Bronchial epithelial cell (primary cell): ENCODE data around the gene HAUS8. TPM values are rescaled to one million over a fixed set of nuclear protein-coding genes. Genes with fewer than 3 reads are reported as not detected.
"Not testable (repeated sequence)": the region's sequence is repeated elsewhere in the genome, so short reads cannot be mapped to it uniquely, and the experiment has no call there.

Source experiments
- DNase-seq: peaks from one replicate; pipeline ENCODE4 v3.0.0-alpha.2; 2010; ENCODE audit warnings: low read depth
- FAIRE-seq: peaks from 2 replicates; lab custom pipeline; 2011; peaks lifted over from hg19 to GRCh38; lab: Jason Lieb, UNC
- H3K27me3 ChIP-seq: 2 replicates; pipeline ENCODE4 v1.5.1; 2011; ENCODE audit warnings: low read length; ENCODE audit not compliant: control insufficient read depth, insufficient read depth
- H3K36me3 ChIP-seq: 2 replicates; pipeline ENCODE4 v1.5.1; 2011; ENCODE audit warnings: low read length; ENCODE audit not compliant: control insufficient read depth, insufficient read depth
- H3K4me3 ChIP-seq: 2 replicates; pipeline ENCODE4 v1.5.1; 2011; ENCODE audit warnings: mild to moderate bottlenecking, low read depth, low read length, control low read depth
- total RNA-seq: library from RNA; depleted of rRNA; stranded (reverse); fragments of >200 nt; gene quantifications from 2 replicates; pipeline ENCODE4 v1.2.1, GENCODE V29; 2014
- TF ChIP-seq, protein P1 (sequence below): IDR thresholded peaks from 2 replicates; pipeline ENCODE4 v1.5.1; 2011; ENCODE audit warnings: mild to moderate bottlenecking, moderate library complexity, low read length, control low read depth, inconsistent platforms; ENCODE audit not compliant: insufficient read depth, severe bottlenecking

HAUS8 gene
- total RNA-seq, 1 donor from 2014 or later, result 1.3 TPM

DNA sequence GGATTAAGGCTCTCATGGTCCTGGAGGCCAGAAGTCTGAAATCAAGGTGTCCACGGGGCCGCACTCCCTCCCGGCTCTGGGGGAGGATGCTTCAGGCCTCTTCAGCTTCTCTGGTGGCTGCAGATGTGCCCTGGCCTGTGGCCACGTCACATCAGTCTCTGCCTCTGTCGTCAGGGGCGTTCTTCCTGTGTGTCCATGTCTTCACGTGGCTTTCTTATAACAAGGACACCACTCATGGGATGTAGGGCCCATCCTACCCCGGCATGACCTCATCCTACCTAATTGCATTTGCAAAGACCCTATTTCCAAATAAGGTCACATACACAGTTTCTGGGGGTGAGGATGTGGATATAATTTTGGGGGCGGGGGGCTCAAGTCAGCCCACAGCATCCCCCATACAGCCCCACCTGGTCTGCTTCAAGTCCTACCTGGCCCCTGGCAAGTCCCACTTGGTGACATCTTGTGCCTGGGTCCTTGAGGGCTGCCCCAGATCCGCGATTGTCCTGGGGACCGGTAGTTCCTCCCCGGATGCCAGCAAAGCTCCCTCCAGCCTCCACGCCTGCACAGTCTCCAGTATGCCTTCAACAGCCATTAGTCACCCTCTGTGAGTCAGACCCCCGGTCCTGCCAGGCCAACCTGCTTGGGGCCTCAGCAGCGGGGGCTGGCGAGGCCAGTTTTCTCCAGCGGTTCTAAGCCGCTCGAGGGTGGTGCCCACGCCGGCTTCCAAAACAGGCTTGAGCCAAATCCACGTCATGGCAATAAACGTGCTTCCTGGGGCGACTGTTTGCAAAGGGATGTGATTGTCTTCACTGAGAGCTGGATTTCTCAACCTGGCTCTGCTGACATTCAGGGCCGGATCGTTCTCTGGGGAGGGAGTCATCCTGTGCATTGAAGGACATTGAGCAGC, 32.5 kb upstream of the HAUS8 start:
- TF ChIP-seq, protein P1, sequence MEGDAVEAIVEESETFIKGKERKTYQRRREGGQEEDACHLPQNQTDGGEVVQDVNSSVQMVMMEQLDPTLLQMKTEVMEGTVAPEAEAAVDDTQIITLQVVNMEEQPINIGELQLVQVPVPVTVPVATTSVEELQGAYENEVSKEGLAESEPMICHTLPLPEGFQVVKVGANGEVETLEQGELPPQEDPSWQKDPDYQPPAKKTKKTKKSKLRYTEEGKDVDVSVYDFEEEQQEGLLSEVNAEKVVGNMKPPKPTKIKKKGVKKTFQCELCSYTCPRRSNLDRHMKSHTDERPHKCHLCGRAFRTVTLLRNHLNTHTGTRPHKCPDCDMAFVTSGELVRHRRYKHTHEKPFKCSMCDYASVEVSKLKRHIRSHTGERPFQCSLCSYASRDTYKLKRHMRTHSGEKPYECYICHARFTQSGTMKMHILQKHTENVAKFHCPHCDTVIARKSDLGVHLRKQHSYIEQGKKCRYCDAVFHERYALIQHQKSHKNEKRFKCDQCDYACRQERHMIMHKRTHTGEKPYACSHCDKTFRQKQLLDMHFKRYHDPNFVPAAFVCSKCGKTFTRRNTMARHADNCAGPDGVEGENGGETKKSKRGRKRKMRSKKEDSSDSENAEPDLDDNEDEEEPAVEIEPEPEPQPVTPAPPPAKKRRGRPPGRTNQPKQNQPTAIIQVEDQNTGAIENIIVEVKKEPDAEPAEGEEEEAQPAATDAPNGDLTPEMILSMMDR, result no peak
- Histone ChIP-seq H3K36me3 (peaks cover 13% of the 10 kb centered on the region), H3K27me3 (no peaks in the 10 kb centered on the region), H3K4me3 (no peak overlapping the region)
- DNase-seq (peak; percentile 96), FAIRE-seq (peak; percentile 96)

DNA sequence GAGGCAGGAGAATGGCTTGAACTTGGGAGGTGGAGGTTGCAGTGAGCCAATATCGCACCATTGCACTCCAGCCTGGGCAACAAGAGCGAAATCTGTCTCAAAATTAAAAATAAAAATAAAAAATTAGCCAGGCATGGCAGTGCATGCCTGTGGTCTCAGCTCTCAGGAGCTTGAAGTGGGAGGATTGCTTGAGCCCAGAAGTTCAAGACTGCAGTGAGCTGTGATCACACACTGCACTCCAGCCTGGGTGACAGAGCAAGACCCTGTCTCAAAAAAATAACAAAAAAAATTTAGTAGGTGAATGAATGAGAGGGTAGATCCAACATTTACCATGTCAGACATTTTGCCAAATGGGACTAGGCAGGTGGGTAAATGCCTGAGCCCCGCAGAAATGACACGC, 31.7 kb upstream of the HAUS8 start:
- H3K4me3 ChIP-seq, FAIRE-seq, H3K27me3 ChIP-seq, DNase-seq: not testable (repeated sequence)
- peaks cover 17% of the 10 kb centered on the region for H3K36me3 ChIP-seq

DNA sequence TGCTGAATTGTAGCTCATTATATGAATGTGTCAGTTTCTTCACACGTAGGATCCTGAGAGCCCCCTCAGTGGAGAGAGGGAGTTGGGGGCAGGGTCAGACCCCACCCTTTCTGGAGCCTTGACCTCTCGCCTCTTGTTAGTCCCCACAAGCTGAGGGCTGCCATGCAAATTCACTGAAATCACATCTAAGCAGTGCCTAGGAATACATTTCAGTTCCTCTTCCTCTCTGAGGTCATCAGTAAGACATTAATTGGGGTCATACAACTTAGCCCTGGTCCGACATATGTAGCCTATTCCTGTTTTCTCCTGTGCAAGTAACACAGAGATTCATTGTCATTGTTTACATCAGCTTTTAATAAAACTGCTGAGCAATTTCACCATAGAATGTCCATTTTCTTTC, 30.3 kb upstream of the HAUS8 start:
- TF ChIP-seq, protein P1, result no peak
- Histone ChIP-seq H3K27me3 (no peaks in the 10 kb centered on the region), H3K36me3 (peaks cover 19% of the 10 kb centered on the region), H3K4me3 (no peak overlapping the region)
- no peak for DNase-seq
- FAIRE-seq, result no peak

DNA sequence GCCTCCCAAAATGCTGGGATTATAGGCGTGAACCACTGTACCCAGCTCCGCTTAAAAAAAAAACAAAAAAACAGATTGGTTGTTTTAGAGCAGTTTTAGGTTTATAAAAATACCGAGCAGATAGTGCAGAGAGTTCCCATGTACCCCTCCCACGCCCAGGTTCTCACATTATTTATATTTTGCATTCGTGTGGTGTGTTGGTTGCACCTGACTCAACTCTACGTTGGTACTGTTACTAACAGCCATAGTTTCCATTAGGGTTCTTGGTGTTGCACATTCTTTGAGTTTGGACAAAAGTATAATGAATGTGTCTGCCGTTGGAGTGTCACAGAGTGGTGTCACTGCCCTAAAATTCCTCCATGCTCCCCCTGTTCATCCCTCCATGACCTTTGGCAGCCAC, 29.4 kb upstream of the HAUS8 start:
- TF ChIP-seq, protein P1, result no peak
- FAIRE-seq (no peak), DNase-seq (no peak)
- H3K36me3 ChIP-seq, result peaks cover 14% of the 10 kb centered on the region
- no peak overlapping the region for H3K4me3 ChIP-seq
- H3K27me3 ChIP-seq, result no peaks in the 10 kb centered on the region

DNA sequence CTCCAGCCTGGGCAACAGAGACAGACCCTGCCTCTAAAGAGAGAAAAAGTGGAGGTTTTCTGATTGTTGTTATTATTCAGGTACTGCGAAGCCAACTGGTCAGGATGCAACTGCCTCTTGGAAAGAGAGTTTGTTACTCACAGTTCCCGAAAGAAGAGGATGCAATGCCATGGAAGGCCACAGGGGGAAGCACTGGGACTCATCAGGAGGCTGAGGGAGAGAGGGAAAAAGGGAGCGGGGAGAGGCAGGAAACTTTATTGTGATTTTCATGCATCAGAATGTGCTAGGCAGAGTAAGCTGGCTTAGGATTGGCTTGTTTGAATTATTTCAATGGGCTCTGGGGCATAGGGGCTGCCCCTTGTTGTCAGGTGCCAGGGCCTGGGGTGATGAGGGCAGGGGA, 27.9 kb upstream of the HAUS8 start:
- Histone ChIP-seq H3K27me3 (no peaks in the 10 kb centered on the region), H3K36me3 (peaks cover 14% of the 10 kb centered on the region), H3K4me3 (no peak overlapping the region)
- FAIRE-seq (no peak), DNase-seq (no peak)
- TF ChIP-seq, protein P1, result peak; percentile 41

DNA sequence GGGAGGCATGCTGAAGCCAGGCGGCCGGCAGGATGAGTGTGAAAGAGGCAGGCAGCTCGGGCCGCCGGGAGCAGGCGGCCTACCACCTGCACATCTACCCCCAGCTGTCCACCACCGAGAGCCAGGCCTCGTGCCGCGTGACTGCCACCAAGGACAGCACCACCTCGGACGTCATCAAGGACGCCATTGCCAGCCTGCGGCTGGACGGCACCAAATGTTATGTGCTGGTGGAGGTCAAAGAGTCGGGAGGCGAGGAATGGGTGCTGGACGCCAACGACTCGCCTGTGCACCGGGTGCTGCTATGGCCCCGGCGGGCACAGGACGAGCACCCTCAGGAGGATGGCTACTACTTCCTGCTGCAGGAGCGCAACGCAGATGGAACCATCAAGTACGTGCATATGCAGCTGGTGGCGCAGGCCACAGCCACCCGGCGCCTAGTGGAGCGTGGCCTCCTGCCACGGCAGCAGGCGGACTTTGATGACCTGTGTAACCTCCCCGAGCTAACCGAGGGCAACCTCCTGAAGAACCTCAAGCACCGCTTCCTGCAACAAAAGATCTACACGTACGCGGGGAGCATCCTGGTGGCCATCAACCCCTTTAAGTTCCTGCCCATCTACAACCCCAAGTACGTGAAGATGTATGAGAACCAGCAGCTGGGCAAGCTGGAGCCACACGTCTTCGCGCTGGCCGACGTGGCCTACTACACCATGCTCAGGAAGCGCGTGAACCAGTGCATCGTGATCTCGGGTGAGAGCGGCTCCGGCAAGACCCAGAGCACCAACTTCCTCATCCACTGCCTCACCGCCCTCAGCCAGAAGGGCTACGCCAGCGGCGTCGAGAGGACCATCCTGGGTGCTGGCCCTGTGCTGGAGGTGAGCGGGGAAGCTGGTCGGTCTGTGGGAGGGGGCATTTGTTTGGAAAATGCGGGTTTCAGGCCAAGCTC, 26.7 kb upstream of the HAUS8 start:
- no peak for DNase-seq
- Histone ChIP-seq H3K27me3 (no peaks in the 10 kb centered on the region), H3K4me3 (no peak overlapping the region), H3K36me3 (peaks cover 14% of the 10 kb centered on the region)
- FAIRE-seq, result no peak
- TF ChIP-seq, protein P1, result no peak
